ENCODE measurements around the gene LRBA.

DNA sequence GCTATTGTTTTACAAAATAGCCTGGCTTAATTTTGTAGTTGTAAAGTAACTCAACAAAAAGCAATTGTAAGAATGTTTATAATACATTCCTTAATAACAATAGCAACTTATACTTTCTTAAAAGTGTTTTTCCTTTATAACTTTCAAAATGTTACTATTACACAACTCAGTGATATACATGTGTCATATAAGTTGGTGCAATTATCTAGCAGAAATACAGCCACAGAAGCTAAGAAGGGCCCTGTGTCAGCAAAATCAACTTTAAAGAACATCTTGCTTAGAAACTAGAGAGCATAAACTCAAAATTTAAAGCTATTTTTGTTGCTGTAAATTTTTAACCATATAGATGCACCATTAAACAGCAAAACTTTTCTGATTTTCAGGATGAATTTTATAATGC lies 474.5 kb downstream of the LRBA start:
- TF ChIP-seq EZH2 (IDR thresholded peaks at IDR 0.05; ENCODE audit: borderline replicate concordance, low read length): no peak
- TF ChIP-seq, protein P1, sequence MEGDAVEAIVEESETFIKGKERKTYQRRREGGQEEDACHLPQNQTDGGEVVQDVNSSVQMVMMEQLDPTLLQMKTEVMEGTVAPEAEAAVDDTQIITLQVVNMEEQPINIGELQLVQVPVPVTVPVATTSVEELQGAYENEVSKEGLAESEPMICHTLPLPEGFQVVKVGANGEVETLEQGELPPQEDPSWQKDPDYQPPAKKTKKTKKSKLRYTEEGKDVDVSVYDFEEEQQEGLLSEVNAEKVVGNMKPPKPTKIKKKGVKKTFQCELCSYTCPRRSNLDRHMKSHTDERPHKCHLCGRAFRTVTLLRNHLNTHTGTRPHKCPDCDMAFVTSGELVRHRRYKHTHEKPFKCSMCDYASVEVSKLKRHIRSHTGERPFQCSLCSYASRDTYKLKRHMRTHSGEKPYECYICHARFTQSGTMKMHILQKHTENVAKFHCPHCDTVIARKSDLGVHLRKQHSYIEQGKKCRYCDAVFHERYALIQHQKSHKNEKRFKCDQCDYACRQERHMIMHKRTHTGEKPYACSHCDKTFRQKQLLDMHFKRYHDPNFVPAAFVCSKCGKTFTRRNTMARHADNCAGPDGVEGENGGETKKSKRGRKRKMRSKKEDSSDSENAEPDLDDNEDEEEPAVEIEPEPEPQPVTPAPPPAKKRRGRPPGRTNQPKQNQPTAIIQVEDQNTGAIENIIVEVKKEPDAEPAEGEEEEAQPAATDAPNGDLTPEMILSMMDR (IDR thresholded peaks at IDR 0.05; ENCODE audit: low read length): no peak

All from OCI-LY1 (cell line).